ENCODE data around the gene FAM89B. TPM values are rescaled to one million over a fixed set of nuclear protein-coding genes. Genes with fewer than 3 reads are reported as not detected.
A peak's percentile ranks its signal among the peaks of the same experiment; 100 is the strongest.

The FAM89B gene
- total and polyA plus RNA-seq, 2 donors (not counting 1 experiment from before 2014, with no cell fraction given): 30.4 to 50.2 TPM

GRCh38 chr11:65589444-65590239 is 17.3 kb downstream of the FAM89B start:
- POLR2A ChIA-PET: interaction anchor here (0.6 to 4.9 kb wide), 5 partner anchors 13 to 62 kb away, joined by 3 to 45 read pairs (median 7); partner anchors contain the start of genes EHBP1L1 and PCNX3
- peak; percentile 23 for ATAC-seq (ENCODE audit: low read depth)
- H3K9me3 Mint-ChIP-seq (ENCODE audit: insufficient read depth): no peaks in the 10 kb centered on the region
- peaks cover 0 to 38% of the 10 kb centered on the region in 2 experiments for H3K36me3 ChIP-seq (replicated peaks in 1 of 2; ENCODE audit: control extremely low read depth in 1 of 2, control insufficient read depth in 1 of 2, extremely low read depth in 1 of 2, insufficient read depth in 2 of 2, low read length in 1 of 2)
- H3K27me3 Mint-ChIP-seq: no peaks in the 10 kb centered on the region
- DNase-seq: peak; percentile 63
- H3K9ac ChIP-seq (ENCODE audit: low read length): no peak overlapping the region
- peak overlapping the region; percentile 83 for H3K27ac Mint-ChIP-seq
- no peak for TF ChIP-seq CTCF (IDR thresholded peaks at IDR 0.05)
- no peak for TF ChIP-seq EZH2 (IDR thresholded peaks at IDR 0.05; ENCODE audit: borderline replicate concordance, insufficient read depth, low read depth, low read length, poor library complexity, severe bottlenecking)
- peaks cover 43% of the 10 kb centered on the region for H3K4me1 Mint-ChIP-seq
- H3K4me3 Mint-ChIP-seq: no peak overlapping the region
- no peaks in the 10 kb centered on the region for H3K79me2 ChIP-seq (ENCODE audit: control insufficient read depth, insufficient read depth, low read length)
- intact Hi-C loops (cut with micrococcal nuclease): loop anchor here (2.0 kb wide), 1 partner anchor 223 kb away; no protein-coding TSS in a partner anchor
- H3K27ac ChIP-seq (ENCODE audit: low read length in 2 of 2): peak overlapping the region in 1 of 2 donors; percentile 82
- peaks cover 24% of the 10 kb centered on the region for H4K20me1 ChIP-seq (ENCODE audit: control insufficient read depth, insufficient read depth, low read length, poor library complexity, severe bottlenecking)
- H2AFZ ChIP-seq (ENCODE audit: insufficient read depth, low read depth, low read length, poor library complexity, severe bottlenecking): no peak overlapping the region
- H3K4me1 ChIP-seq (ENCODE audit: control insufficient read depth in 2 of 2, insufficient read depth in 2 of 2, low read length in 2 of 2): peaks cover 27 to 44% of the 10 kb centered on the region in 2 donors
- H3K27me3 ChIP-seq (replicated peaks in 1 of 4; ENCODE audit: control extremely low read depth in 1 of 4, control insufficient read depth in 3 of 4, insufficient read depth in 4 of 4, low read length in 3 of 4): no peaks in the 10 kb centered on the region
- no peak overlapping the region for H3K4me3 ChIP-seq (ENCODE audit: control extremely low read depth in 1 of 5, extremely low read depth in 1 of 5, insufficient read depth in 1 of 5, low read depth in 2 of 5, low read length in 4 of 5)
- H3K9me3 ChIP-seq (ENCODE audit: control extremely low read depth in 1 of 3, control insufficient read depth in 2 of 3, insufficient read depth in 1 of 3, low read length in 2 of 3): no peaks in the 10 kb centered on the region
- CTCF ChIA-PET: interaction anchor here (0.7 to 9.7 kb wide), 15 partner anchors 12 to 315 kb away, joined by 3 to 144 read pairs (median 5); partner anchors contain the start of genes EHBP1L1, FAM89B, MAP3K11 and PCNX3
- H3K4me2 ChIP-seq (replicated peaks; ENCODE audit: low read depth, low read length, poor library complexity, severe bottlenecking): peak overlapping the region; percentile 18
- WGBS (ENCODE audit: insufficient coverage): 74% methylated on average over 4 of the region's 9 CpGs
